Ascending aorta (tissue), 2 donors: ENCODE measurements around the gene ADAMTS16. TPM values are rescaled to one million over a fixed set of nuclear protein-coding genes. Genes with fewer than 3 reads are reported as not detected.

Experiments used
- DNase-seq, 2 donors: peaks; one replicate each; pipeline ENCODE4 v3.0.0-alpha.2; 2019; ENCODE audit warnings: low spot score in 2 of 2
- H3K27ac ChIP-seq, 2 donors: fragments of 200-600 bp; sonication (generic); one replicate each; pipeline ENCODE4 v1.5.1; 2016 to 2017; ENCODE audit warnings: mild to moderate bottlenecking in 1 of 2
- H3K27me3 ChIP-seq: fragments of 200-600 bp; sonication (generic); one replicate; pipeline ENCODE4 v1.5.1; 2017
- H3K36me3 ChIP-seq, 2 donors: fragments of 200-600 bp; sonication (generic); one replicate each; pipeline ENCODE4 v1.5.1; 2016
- H3K4me1 ChIP-seq, 2 donors: fragments of 200-600 bp; sonication (generic); one replicate each; pipeline ENCODE4 v1.5.1; 2016 to 2017; ENCODE audit warnings: mild to moderate bottlenecking in 1 of 2
- H3K4me3 ChIP-seq, 2 donors: fragments of 200-600 bp; sonication (generic); one replicate each; pipeline ENCODE4 v1.5.1; 2016 to 2017; ENCODE audit warnings: mild to moderate bottlenecking in 1 of 2
- H3K9me3 ChIP-seq, 2 donors: fragments of 200-600 bp; sonication (generic); one replicate each; pipeline ENCODE4 v1.5.1; 2016
- CTCF ChIP-seq, 3 experiments: fragments of 200-600 bp in 2 of 3; fragments of 450-650 bp in 1 of 3; sonication (generic) in 2 of 3; IDR thresholded peaks; one replicate each; pipeline ENCODE4 v1.5.1; 2016 to 2019; ENCODE audit warnings: antibody characterized with exemption in 3 of 3, mild to moderate bottlenecking in 1 of 3, moderate library complexity in 1 of 3
- intact Hi-C: fragments of 100-400 bp; cut with DNase I; formaldehyde crosslinking; loops from one replicate; pipeline ENCODE4 v1.15.1; 2023
- total RNA-seq: library from RNA; depleted of rRNA; stranded (reverse); fragments of >200 nt; gene quantifications from one replicate; pipeline ENCODE4 v1.1.0, GENCODE V29; 2016

Gene ADAMTS16
- total RNA-seq, 1 donor from 2014 or later: 1.6 TPM

GRCh38 chr5:5342784-5343183 lies 202.7 kb downstream of the ADAMTS16 start:
- DNase-seq: no peak
- Histone ChIP-seq H3K4me1 (no peaks in the 10 kb centered on the region), H3K9me3 (no peaks in the 10 kb centered on the region), H3K27ac (no peak overlapping the region), H3K36me3 (no peaks in the 10 kb centered on the region), H3K27me3 (no peaks in the 10 kb centered on the region), H3K4me3 (no peak overlapping the region)
- no peak for TF ChIP-seq CTCF (IDR thresholded peaks at IDR 0.05)
- intact Hi-C loops: no loop called here

DNA sequence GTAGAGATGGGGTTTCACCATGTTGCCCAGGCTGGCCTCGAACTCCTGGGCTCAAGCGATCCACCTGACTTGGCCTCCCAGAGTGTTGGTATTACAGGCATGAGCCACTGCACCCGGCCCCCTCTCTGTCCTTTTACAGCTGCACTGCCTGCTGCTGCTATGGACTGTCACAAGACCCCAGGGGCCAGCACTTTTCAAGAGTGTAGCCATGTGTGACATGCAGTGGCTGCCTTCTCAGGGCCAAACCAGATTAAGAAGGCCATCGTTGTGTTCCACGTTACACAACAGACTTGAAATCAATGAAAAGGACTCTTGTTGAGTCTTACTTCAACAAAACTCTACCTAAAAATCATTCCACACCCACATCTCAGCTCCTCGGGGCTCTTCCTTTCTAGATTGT lies 203.4 kb downstream of the ADAMTS16 start:
- Histone ChIP-seq H3K4me1 (no peaks in the 10 kb centered on the region), H3K36me3 (no peaks in the 10 kb centered on the region), H3K9me3 (no peaks in the 10 kb centered on the region), H3K4me3 (no peak overlapping the region), H3K27ac (no peak overlapping the region), H3K27me3 (no peaks in the 10 kb centered on the region)
- DNase-seq: no peak
- intact Hi-C loops: no loop called here
- TF ChIP-seq CTCF (IDR thresholded peaks at IDR 0.05): no peak

- no peak for TF ChIP-seq CTCF (IDR thresholded peaks at IDR 0.05)
- H3K27ac ChIP-seq: no peak overlapping the region
- H3K4me3 ChIP-seq: no peak overlapping the region
- no peaks in the 10 kb centered on the region for H3K27me3 ChIP-seq
- DNase-seq: no peak
- H3K36me3 ChIP-seq: no peaks in the 10 kb centered on the region
- H3K9me3 ChIP-seq: no peaks in the 10 kb centered on the region
- intact Hi-C loops: no loop called here
- H3K4me1 ChIP-seq: no peaks in the 10 kb centered on the region
Measured at GRCh38 chr5:5344051-5344571, 204.0 kb downstream of the ADAMTS16 start.

DNA sequence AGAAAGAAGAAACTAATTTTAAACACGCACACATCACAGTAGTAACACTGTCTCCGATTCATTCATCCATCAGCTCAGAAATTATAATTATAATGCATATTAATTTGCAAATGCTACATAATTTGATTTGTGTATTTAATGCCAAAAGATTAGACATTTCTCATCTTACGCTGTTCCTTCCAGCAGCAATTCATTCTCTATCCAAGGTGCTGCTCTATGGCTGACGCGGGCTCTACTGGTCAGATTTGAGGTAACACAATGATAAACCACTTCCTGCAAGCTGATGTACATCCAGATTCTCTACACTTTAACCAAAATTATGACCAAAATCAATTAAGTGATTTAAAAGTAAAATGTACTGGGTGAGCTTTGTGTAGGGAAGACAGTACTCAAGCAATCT lies 204.5 kb downstream of the ADAMTS16 start:
- no peak for TF ChIP-seq CTCF (IDR thresholded peaks at IDR 0.05)
- DNase-seq: no peak
- no peaks in the 10 kb centered on the region for H3K9me3 ChIP-seq
- intact Hi-C loops: no loop called here
- no peaks in the 10 kb centered on the region for H3K4me1 ChIP-seq
- no peak overlapping the region for H3K27ac ChIP-seq
- H3K27me3 ChIP-seq: no peaks in the 10 kb centered on the region
- no peaks in the 10 kb centered on the region for H3K36me3 ChIP-seq
- no peak overlapping the region for H3K4me3 ChIP-seq

GRCh38 chr5:5347442-5347841 lies 207.3 kb downstream of the ADAMTS16 start:
- H3K4me1 ChIP-seq: no peaks in the 10 kb centered on the region
- no peak for DNase-seq
- intact Hi-C loops: no loop called here
- H3K36me3 ChIP-seq: no peaks in the 10 kb centered on the region
- no peak overlapping the region for H3K4me3 ChIP-seq
- no peaks in the 10 kb centered on the region for H3K27me3 ChIP-seq
- no peak overlapping the region for H3K27ac ChIP-seq
- no peak for TF ChIP-seq CTCF (IDR thresholded peaks at IDR 0.05)
- no peaks in the 10 kb centered on the region for H3K9me3 ChIP-seq

DNA sequence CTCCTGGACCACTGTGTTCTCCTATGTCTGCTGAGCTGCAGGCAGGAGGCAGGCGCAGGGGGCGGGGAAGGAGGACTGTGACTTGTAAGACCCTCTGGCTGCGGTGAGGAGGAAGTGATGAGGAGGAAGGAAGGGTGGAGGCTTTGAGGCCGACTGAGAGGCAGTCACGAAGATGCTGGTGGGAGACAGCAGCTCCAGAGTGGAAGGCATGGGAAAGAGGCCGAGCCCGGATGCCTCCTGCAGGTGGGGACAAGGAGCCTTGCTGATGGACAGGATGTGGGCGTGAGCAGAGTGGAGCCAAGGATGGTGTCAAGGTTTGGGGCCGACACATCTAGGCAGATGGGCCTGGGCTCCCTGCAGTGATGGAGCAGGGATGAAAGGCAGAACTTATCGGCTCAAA lies 208.0 kb downstream of the ADAMTS16 start:
- Histone ChIP-seq H3K27ac (no peak overlapping the region), H3K27me3 (no peaks in the 10 kb centered on the region), H3K36me3 (no peaks in the 10 kb centered on the region), H3K4me1 (no peaks in the 10 kb centered on the region), H3K4me3 (no peak overlapping the region), H3K9me3 (no peaks in the 10 kb centered on the region)
- intact Hi-C loops: no loop called here
- DNase-seq: no peak
- no peak for TF ChIP-seq CTCF (IDR thresholded peaks at IDR 0.05)
